HL-60 (cell line): Measurements from ENCODE around the gene TAGLN.

Experiments used
- DNase-seq, 2 experiments: peaks; one replicate each; pipeline ENCODE4 v3.0.0-alpha.2; 2010 to 2020; ENCODE audit warnings: low read depth in 1 of 2, low spot score in 1 of 2
- H3K27ac ChIP-seq: fragments of 250-450 bp; sonication (Bioruptor Pico); replicated peaks from 2 replicates; pipeline ENCODE4 v1.5.1; 2020; ENCODE audit warnings: mild to moderate bottlenecking, moderate library complexity
- H3K27me3 ChIP-seq: fragments of 250-450 bp; sonication (Bioruptor Pico); 2 replicates; pipeline ENCODE4 v1.5.1; 2021; ENCODE audit warnings: mild to moderate bottlenecking, moderate library complexity; ENCODE audit not compliant: insufficient read depth, poor library complexity, severe bottlenecking
- H3K4me3 ChIP-seq: replicated peaks from 2 replicates; pipeline ENCODE4 v1.5.1; 2011; ENCODE audit warnings: mild to moderate bottlenecking, control low read depth, low read length; ENCODE audit not compliant: insufficient read depth
- CTCF ChIP-seq: IDR thresholded peaks from one replicate; pipeline ENCODE4 v1.5.1; 2011; ENCODE audit warnings: low read length, control low read depth, inconsistent platforms; ENCODE audit not compliant: insufficient read depth
- GABPA ChIP-seq: IDR thresholded peaks from 2 replicates; pipeline ENCODE4 v1.6.1; 2012; ENCODE audit warnings: low read depth
- POLR2AphosphoS5 ChIP-seq: IDR thresholded peaks from 2 replicates; pipeline ENCODE4 v1.6.1; 2012; ENCODE audit warnings: low read depth
- REST ChIP-seq: IDR thresholded peaks from 2 replicates; pipeline ENCODE4 v1.6.1; 2012; ENCODE audit warnings: low read depth; ENCODE audit not compliant: insufficient replicate concordance
- SPI1 ChIP-seq: IDR thresholded peaks from 2 replicates; pipeline ENCODE4 v1.6.1; 2012; ENCODE audit warnings: low read depth, mild to moderate bottlenecking, borderline replicate concordance

TAGLN gene

GRCh38 chr11:117229411-117229810, 30.2 kb downstream of the TAGLN start:
- no peak for DNase-seq
- no peak overlapping the region for H3K27ac ChIP-seq
- TF ChIP-seq CTCF (no peak), GABPA (no peak), POLR2AphosphoS5 (no peak), REST (no peak), SPI1 (no peak)

GRCh38 chr11:117229931-117230285, 30.7 kb downstream of the TAGLN start:
- no peak for TF ChIP-seq REST
- no peak for TF ChIP-seq SPI1
- no peak for TF ChIP-seq POLR2AphosphoS5
- TF ChIP-seq CTCF, result no peak
- TF ChIP-seq GABPA, result no peak
- Histone ChIP-seq H3K27ac (no peak overlapping the region), H3K27me3 (no peaks in the 10 kb centered on the region), H3K4me3 (no peak overlapping the region)
- no peak for DNase-seq

More at GRCh38 chr11:117229411-117229810, 30.2 kb downstream of the TAGLN start:
- no peaks in the 10 kb centered on the region for H3K27me3 ChIP-seq
- H3K4me3 ChIP-seq, result no peak overlapping the region

- DNase-seq, result no peak
- H3K27me3 ChIP-seq, result no peaks in the 10 kb centered on the region
- TF ChIP-seq REST (no peak), POLR2AphosphoS5 (no peak), GABPA (no peak), SPI1 (no peak), CTCF (no peak)
- no peak overlapping the region for H3K27ac ChIP-seq
- H3K4me3 ChIP-seq, result peak overlapping the region; percentile 98
Observed at GRCh38 chr11:117230286-117230961, 31.3 kb downstream of the TAGLN start.
